Activated CD8-positive, alpha-beta memory T cell treated with anti-CD3 and anti-CD28 coated beads for 36 hours (primary cell): Measurements from ENCODE around the gene BEST1. TPM values are rescaled to one million over a fixed set of nuclear protein-coding genes. Genes with fewer than 3 reads are reported as not detected.
"Not testable (repeated sequence)": the region's sequence is repeated elsewhere in the genome, so short reads cannot be mapped to it uniquely, and the experiment has no call there.

ENCODE experiments used
- CTCF ChIA-PET: fragments of 350-600 bp; sonication (Branson Sonifier 250); formaldehyde crosslinking; loops from one replicate; lab custom pipeline; 2021; ENCODE audit warnings: antibody characterized with exemption; lab: Charles Lee
- POLR2A ChIA-PET: fragments of 350-600 bp; sonication (Branson Sonifier 250); formaldehyde crosslinking; loops from one replicate; lab custom pipeline; 2021; ENCODE audit warnings: antibody characterized with exemption; lab: Charles Lee
- total RNA-seq, 2 experiments: library from RNA; stranded (reverse); gene quantifications; one replicate each; pipeline ENCODE4 v1.2.3, GENCODE V29; 2021

The BEST1 gene
- total RNA-seq, 2 experiments from 2014 or later, result not detected

DNA sequence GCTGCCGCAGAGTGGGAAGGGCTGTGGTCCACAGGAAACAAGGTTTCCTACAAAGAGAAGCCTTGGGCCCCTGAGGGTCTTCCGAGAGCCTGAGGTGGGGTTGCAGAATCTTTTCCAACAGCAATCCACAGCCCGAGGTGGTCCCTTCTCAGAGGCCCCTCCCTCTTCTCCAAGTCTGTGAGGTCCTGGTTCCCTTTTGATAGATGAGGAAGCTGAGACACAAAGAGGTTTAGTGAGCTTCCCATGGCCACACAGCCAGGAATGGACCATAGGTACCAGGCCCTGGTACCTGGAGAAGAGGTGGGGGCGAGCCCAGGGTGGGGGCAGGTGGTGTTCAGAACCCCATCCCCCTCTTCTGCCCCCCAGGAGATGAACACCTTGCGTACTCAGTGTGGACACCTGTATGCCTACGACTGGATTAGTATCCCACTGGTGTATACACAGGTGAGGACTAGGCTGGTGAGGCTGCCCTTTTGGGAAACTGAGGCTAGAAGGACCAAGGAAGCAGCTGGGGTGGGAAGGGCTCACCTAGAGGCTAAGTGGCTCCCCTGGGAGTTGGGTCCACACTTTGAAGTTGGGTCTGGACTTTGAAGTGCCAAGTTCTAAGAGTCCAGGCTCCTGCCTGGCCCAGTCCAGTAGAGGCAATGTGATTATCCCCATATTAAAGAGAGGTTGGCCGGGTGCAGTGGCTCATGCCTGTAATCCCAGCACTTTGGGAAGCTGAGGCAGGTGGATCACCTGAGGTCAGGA, 7.0 kb downstream of the BEST1 start:
- CTCF ChIA-PET, result interaction anchor here (1.4 kb wide), 1 partner anchor 9 kb away, joined by 3 read pairs; no protein-coding TSS in a partner anchor
- POLR2A ChIA-PET, result no interaction called here

DNA sequence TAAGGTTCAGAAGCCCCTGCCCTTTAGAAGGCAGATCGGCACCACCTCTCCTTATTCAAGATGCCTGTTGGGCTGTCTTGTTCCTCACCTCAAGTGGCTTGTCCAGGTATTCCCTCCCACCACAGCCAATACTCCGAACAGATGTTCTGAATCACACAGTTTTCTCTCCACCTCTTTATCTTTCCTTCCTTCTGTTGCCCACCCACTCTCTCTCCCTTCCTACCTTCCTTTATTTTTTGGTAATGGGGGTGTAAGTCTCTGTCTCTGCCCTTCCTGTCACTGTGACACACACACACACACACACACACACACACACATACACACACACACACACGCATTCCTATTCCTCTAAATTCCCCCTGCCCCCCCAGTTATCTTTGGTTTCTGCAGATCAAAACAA, 8.4 kb downstream of the BEST1 start:
- ChIA-PET CTCF (no interaction called here), POLR2A (no interaction called here)

DNA sequence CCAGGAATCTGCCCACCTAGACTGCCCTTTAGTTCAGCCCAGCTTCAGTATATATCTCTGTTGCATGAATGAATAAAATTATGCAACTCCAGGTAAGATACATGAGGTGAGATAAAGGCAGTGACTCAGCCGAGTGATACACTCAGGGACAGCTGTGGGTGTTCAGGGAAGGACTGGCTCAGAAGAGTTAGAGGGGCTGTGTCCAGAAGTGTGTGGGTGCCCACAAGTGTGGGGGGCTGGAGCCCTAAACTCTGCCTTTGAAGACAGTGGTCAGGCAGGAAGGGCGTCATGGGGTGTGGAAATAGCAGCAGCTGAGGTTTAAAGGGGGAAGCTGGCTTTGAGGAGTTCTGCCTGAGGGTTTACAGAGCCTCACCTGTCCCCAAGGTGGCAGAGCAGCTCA, 9.0 kb downstream of the BEST1 start:
- CTCF ChIA-PET, result interaction anchor here (2.8 kb wide), 1 partner anchor 123 kb away, joined by 7 read pairs; no protein-coding TSS in a partner anchor
- POLR2A ChIA-PET, result no interaction called here

DNA sequence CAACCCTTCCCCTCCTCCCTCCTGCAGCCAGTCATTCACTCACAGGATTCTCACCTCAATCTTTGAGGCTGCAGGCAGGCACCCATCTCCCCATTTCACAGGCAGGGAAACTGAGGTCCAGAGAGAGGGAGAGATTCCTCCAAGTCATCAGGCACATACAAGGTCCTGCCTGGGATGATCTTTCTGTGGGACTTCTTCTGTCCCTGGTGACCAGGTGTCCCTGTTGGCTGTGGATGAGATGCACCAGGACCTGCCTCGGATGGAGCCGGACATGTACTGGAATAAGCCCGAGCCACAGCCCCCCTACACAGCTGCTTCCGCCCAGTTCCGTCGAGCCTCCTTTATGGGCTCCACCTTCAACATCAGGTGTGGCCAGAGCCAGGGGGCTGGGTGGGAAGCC, 9.5 kb downstream of the BEST1 start:
- ChIA-PET POLR2A (no interaction called here), CTCF (interaction anchor here (2.8 kb wide), 1 partner anchor 122 kb away, joined by 7 read pairs; no protein-coding TSS in a partner anchor)

DNA sequence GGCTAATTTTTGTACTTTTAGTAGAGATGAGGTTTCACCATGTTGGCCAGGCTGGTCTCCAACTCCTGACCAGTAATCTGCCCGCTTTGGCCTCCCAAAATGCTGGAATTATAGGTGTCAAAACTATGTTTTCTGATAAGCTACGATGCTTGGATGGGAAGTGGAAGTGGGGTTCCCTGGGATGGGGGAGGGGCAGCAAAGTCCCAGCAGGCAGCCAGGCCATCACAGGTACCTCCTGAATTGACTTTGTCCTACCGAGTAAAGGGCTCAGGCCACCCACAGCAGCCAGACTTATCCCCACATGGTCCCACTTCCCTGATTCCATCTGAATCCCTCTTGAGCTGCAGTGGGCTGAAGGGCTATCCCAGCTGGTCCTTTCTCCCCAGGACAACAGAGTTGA, 10.4 kb downstream of the BEST1 start:
- CTCF ChIA-PET, result interaction anchor here (1.5 to 2.8 kb wide), 2 partner anchors 63 to 121 kb away, joined by 4 to 7 read pairs; no protein-coding TSS in a partner anchor

DNA sequence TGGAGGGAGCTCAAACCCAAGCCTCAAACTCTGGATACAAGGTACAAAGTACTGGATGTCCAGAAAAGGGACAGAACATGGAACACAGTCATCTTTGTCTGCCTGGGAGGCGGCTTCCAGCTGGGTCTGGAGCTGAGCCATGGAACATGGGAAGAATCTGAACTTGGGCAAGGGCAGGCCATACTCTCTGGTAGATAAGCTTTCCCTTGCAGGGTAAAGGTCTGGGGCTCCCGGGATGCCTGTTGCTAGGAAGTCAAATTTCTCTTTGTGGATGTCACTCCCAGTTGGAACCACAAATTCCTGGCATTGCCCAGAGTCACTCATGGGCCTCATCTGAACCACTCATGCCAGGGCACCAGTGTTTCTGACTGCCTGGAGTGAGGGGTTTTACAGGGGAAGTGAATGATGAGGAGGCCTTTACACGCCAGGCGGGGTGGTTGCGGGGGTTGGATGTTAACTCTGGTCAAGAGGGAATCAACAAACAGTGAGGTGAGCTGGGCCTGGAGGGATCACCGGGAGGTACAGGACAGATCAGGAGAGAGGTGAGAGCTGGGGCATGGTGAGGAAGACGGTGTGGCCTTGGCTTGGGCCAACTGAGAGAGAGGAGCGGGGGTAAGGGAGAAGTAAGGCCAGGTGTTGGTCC, 11.5 kb downstream of the BEST1 start:
- CTCF ChIA-PET, result interaction anchor here (0.7 to 2.8 kb wide), 3 partner anchors 63 to 120 kb away, joined by 3 to 7 read pairs (median 4); no protein-coding TSS in a partner anchor
- POLR2A ChIA-PET, result no interaction called here

More for the DNA sequence above, 10.4 kb downstream of the BEST1 start:
- POLR2A ChIA-PET, result no interaction called here

DNA sequence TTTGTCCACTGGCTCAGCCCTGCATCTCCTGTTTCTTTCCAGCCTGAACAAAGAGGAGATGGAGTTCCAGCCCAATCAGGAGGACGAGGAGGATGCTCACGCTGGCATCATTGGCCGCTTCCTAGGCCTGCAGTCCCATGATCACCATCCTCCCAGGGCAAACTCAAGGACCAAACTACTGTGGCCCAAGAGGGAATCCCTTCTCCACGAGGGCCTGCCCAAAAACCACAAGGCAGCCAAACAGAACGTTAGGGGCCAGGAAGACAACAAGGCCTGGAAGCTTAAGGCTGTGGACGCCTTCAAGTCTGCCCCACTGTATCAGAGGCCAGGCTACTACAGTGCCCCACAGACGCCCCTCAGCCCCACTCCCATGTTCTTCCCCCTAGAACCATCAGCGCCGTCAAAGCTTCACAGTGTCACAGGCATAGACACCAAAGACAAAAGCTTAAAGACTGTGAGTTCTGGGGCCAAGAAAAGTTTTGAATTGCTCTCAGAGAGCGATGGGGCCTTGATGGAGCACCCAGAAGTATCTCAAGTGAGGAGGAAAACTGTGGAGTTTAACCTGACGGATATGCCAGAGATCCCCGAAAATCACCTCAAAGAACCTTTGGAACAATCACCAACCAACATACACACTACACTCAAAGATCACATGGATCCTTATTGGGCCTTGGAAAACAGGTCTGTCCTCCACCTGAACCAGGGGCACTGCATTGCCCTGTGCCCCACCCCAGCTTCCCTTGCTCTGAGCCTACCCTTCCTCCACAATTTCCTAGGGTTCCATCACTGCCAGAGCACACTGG, 12.3 kb downstream of the BEST1 start:
- CTCF ChIA-PET, result interaction anchor here (0.7 to 2.8 kb wide), 2 partner anchors 63 to 120 kb away, joined by 3 to 7 read pairs; no protein-coding TSS in a partner anchor
- POLR2A ChIA-PET, result no interaction called here

DNA sequence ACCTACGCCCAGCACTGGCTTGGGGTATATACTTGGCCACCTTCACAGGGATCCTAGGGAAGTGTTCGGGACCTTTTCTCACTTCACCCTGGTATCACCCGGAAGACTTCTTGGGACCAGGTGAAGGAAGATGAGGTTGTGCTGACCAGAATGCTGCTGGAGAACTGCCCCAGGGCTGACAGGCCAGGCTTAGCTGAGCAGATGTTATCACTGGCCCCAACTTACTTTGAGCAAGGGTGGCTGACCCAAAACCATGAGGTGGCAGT, 12.8 kb downstream of the BEST1 start:
- ChIA-PET POLR2A (no interaction called here), CTCF (no interaction called here)

DNA sequence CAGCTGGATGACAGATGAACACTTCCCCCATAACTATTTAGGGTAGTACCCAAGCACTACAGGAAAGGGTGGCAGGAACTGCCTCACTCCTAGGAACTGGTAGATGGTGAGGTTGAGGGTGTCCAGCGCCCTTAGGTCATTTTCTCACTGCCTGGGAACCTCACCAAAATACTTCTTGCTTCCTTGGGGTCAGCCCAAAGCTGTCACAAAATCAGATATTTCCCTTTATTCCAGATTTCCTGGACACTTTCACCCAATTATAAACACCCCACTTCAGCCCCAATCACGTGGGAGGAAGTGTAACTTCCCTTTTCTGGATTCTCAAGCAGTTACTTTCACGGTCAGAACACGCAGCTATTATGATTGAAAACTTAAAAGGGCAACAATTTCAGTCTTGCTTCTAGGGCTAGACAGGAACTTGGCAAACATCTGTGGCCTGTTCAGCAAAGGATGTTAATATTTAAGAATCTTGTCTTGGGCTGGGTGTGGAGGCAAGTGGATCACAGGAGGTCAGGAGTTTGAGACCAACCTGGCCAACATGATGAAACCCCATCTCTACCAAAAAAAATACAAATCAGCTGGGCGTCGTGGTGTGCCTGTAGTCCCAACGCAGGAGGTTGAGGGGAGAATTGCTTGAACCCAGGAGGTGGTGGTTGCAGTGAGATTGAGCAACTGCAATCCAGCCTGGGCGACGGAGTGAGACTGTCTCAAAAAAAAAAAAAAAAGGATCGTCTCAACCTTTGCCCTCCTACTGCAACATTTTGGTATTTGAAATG, 13.3 kb downstream of the BEST1 start:
- POLR2A ChIA-PET, result no interaction called here
- CTCF ChIA-PET, result no interaction called here

DNA sequence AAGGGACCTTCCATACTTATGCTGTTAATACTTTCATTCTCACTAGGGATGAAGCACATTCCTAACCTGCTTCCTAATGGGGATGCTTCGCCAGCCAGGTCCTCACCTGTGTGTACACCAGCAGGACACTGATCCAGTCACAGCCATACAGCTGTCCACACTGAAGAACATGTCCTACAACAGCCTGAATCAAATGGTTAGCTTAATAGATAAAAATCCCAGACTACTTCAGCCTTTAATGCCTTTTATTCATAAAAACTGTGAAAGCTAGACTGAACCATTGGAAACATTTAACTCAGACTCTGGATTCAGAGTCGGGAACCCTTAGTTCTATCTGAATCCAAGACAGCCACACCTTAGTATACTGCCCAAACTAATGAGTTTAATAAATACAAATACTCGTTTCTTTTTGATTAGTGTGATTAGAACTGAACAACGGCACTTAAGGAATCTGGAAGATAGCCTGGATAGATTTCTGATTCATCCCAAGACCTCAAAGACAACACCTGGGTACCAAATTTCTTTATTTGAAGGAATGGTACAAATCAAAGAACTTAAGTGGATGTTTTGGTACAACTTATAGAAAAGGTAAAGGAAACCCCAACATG, 14.0 kb downstream of the BEST1 start:
- ChIA-PET CTCF (no interaction called here), POLR2A (no interaction called here)

DNA sequence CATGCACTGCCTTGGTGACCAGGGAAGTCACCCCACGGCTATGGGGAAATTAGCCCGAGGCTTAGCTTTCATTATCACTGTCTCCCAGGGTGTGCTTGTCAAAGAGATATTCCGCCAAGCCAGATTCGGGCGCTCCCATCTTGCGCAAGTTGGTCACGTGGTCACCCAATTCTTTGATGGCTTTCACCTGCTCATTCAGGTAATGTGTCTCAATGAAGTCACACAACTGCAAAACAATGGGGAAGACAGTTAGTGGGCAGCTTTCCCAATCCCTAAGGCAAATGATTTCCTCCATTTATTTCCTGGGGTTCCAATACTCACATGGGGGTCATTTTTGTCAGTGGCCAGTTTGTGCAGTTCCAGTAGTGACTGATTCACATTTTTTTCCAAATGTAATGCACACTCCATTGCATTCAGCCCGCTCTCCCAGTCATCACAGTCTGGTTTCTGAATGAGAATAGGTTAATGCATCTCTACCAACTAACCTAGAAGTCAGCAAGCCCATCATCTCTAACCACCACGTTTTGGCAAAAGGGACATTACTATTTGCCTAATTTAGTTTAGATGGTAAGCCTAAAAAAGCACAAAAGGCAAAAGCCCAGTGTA, 14.6 kb downstream of the BEST1 start:
- POLR2A ChIA-PET, result not testable (repeated sequence)

DNA sequence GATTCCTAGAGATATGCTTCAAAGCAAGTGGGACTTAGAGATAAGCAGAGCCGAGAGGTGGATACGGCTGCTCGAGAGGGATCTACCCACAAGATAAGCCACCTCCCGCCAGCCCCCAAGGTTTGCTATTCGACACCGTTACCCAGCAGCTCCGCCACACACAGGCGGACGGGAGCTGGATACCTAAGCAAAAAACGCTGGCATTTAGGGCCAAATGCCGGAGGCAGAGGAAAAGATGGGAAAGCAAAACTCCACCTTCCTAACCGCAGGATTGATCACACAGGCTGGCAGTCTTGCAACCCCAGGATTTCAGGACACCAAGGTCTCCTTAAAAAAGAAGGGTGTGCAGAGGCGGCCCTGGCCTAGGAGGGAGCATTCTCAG, 16.6 kb downstream of the BEST1 start:
- ChIA-PET POLR2A (interaction anchor here (0.8 to 2.3 kb wide), 2 partner anchors 115 to 174 kb away, joined by 3 to 13 read pairs; partner anchors contain the start of genes FEN1 and TMEM258), CTCF (interaction anchor here (1.7 kb wide), 1 partner anchor 19 kb away, joined by 6 read pairs; no protein-coding TSS in a partner anchor)

More for the DNA sequence above, 14.6 kb downstream of the BEST1 start:
- CTCF ChIA-PET, result not testable (repeated sequence)

DNA sequence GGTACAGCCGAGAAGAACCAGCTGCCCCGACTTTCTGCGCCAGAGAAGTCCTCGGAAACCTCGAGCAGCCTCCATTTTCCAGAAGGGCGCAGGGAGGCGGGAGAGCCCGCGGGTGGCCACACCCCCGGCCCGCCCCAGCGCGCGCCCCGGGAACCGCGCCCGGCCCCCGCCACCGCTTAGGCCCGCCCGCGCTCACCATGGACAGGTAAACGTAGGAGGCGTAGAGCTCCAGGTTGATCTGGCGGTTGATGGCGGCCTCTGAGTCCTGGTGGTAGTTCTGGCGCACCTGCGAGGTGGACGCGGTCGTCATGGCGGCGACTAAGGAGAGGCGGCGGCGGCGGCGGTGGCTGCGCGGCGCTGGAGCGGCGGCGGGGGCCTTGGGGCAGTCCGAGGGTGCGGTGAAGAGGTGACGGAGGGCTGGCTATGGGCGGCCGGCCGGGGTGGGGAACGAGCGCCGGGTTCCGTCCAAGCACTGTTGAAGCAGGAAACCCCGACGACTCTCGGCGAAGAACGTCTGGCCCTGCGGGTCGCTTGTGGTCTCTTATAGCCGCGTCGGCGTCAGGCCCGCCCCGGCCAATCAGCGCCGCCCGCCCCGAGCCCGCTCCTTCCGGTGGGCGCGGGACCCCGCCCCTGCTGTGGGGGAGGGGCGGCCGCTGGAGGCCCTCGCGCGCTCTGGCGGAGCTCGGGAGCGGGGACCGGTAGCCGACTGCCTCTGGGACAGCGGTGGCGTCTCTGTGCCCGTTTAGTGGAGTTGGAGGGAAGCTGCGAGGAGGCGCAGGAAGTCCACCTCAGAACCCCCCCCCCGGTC, 17.2 kb downstream of the BEST1 start, which contains the start of gene FTH1:
FTH1 (minus strand) TSS at position 519 of the 808 bp plus-strand sequence; CDS start at position 310, 209 bp downstream.
- CTCF ChIA-PET, result interaction anchor here (1.3 to 2.1 kb wide), 3 partner anchors 19 to 118 kb away, joined by 3 to 7 read pairs (median 6); no protein-coding TSS in a partner anchor
- POLR2A ChIA-PET, result interaction anchor here (0.6 to 2.3 kb wide), 4 partner anchors 24 to 175 kb away, joined by 3 to 13 read pairs (median 4); partner anchors contain the start of genes FEN1 and TMEM258

DNA sequence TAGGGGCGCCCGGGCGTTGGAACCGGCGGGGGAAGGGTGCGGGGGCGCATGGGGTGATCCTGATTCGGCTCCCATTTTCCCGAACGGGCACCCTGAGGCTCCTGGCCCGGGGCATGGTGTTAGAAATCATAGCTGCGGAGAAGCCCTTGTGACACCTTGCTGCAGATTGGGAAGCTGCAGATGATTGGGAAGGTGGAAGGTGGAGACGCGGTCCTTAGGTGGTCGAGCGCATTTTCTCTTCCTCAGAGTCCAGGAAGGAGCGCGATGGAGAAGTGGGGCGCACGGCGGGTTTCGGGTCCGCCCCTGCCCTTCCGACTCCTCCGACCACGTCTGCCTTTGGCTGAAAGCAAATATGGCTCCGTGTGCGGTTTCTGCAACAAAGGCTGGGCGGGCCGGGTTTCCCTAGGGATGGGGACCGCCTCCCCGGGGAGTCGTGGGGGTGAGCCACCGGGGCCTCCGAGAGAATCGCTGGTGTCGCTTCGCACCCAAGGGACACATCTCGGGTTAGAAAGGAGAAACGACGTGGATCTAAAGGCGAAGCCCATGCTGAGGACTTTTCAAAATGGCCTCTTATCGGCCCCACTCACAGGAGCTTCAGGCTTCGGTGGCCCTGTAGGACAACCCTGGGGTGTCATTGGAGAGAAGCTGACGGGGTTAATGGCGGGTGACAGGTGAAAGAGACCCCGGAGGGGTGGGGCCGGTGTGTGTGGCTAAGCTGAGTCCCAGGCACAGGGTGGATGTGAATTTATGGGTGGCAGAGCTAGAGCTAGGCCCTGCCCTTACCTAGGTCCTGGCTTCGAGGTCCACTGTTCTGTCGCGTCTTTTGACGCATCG, 18.0 kb downstream of the BEST1 start:
- POLR2A ChIA-PET, result interaction anchor here (0.5 to 2.3 kb wide), 5 partner anchors 21 to 686 kb away, joined by 3 to 13 read pairs (median 4); no protein-coding TSS in a partner anchor
- CTCF ChIA-PET, result interaction anchor here (1.3 to 2.6 kb wide), 5 partner anchors 20 to 118 kb away, joined by 3 to 11 read pairs (median 6); no protein-coding TSS in a partner anchor

DNA sequence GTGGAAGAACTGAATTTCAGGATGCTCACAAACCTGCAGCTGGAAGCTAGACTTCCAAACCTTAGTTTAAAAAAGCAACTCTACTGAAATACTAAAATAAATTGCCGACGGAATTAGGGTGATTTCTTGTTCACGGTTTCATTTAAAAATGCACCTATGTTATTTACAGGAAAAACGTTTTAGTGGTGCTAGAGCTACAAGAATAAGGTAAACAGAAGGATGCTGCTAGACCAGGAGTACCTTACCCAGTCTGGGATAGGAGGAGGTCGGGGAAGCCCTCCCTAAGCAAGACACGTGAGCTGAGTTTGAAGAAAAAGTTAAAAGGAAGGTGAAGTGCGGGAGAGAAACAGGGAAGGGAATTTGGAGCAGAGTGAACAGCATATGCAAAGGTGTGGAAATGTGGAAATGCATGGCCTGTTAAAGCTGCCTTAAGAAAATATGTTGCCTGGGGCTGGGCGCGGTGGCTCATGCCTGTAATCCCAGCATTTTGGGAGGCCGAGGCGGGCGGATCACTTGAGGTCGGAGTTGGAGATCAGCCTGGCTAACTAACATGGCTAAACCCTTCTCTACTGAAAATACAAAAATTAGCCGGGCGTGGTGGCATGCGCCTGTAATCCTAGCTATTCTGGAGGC, 18.7 kb downstream of the BEST1 start:
- ChIA-PET CTCF (interaction anchor here (1.3 to 2.6 kb wide), 4 partner anchors 21 to 117 kb away, joined by 3 to 11 read pairs (median 6); no protein-coding TSS in a partner anchor), POLR2A (interaction anchor here (0.5 to 2.3 kb wide), 5 partner anchors 21 to 685 kb away, joined by 3 to 13 read pairs (median 4); no protein-coding TSS in a partner anchor)
